Body of pancreas (tissue), 4 donors: ENCODE results near the gene FERMT3.

Source experiments
- CTCF ChIP-seq, 7 experiments: fragments of 450-650 bp in 4 of 7; fragments of 200-600 bp in 3 of 7; sonication (generic) in 3 of 7; IDR thresholded peaks; one replicate each; pipeline ENCODE4 v1.5.1; 2016 to 2019; ENCODE audit warnings: antibody characterized with exemption in 7 of 7
- POLR2A ChIP-seq, 3 donors: fragments of 450-650 bp; IDR thresholded peaks; one replicate each; pipeline ENCODE4 v1.6.1; 2016; ENCODE audit warnings: antibody characterized with exemption in 3 of 3, mild to moderate bottlenecking in 2 of 3

- TF ChIP-seq CTCF (IDR thresholded peaks at IDR 0.05), result no peak
- no peak for TF ChIP-seq POLR2A (IDR thresholded peaks at IDR 0.05)
Measured at GRCh38 chr11:64192434-64192833, 14.1 kb upstream of the FERMT3 start.
